SH-SY5Y (cell line): ENCODE results near the gene ESPN.

Experiments
- GATA2 ChIP-seq: IDR thresholded peaks from 2 replicates; pipeline ENCODE4 v1.6.1; 2011; ENCODE audit warnings: mild to moderate bottlenecking, low read depth, low read length
- GATA3 ChIP-seq: IDR thresholded peaks from 2 replicates; pipeline ENCODE4 v1.6.1; 2011; ENCODE audit warnings: low read depth, mild to moderate bottlenecking, low read length, moderate library complexity

GRCh38 chr1:6491480-6491962 is 66.9 kb downstream of the ESPN start, which contains the start of gene PLEKHG5:
- no peak for TF ChIP-seq GATA3
- TF ChIP-seq GATA2 = no peak
